Measurements from ENCODE around the gene SCML1. TPM values are rescaled to one million over a fixed set of nuclear protein-coding genes. Genes with fewer than 3 reads are reported as not detected.
A peak's percentile ranks its signal among the peaks of the same experiment; 100 is the strongest.

Gene SCML1
- total RNA-seq, 2 donors from 2014 or later = 5.6 to 20.1 TPM

DNA sequence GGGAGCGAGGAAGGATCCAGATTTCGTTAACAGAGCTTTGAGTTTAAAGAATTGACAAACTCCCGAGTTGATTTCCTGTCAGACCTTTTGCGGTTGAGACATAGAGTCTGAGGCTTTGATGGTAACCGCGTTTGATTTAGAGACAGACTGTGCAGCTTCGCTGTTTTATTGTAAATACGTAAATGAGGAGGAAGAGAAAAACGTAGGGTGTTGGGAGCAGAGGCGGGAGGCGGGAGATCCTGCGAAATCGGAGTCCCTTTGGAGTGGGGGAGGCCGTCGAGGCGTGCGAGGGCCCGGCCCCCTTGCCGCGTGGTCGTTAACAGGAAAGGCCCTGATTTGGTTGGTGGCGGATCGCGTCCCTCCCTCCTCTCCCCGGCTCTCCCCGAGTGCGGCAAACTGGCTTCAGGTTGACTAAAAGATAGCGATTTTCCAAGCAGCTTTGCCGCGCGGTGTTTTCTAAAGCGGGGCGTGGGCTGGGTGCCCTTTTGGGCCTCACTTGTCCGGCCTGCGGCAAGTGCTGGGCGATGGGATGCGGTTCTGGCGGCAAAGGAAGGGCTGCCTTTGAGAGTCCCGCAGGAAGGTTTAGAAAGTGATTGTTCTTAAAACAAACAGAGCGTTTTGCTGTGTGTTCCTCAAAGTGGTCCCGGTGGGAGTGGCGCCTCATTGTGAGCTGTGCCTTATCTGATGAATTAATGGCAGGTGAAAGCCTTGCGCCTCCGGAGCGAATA is 857 bp downstream of the SCML1 start:
- Histone ChIP-seq H3K36me3 (no peaks in the 10 kb centered on the region), H3K27me3 (replicated peaks; ENCODE audit: insufficient read depth) (no peaks in the 10 kb centered on the region), H3K4me1 (ENCODE audit: control insufficient read depth in 1 of 2, low read depth in 2 of 2) (peaks cover 0 to 9% of the 10 kb centered on the region in 2 donors), H3K4me3 (peak overlapping the region; percentile 85), H3K9me3 (no peaks in the 10 kb centered on the region), H3K27ac (peak overlapping the region; percentile 91 to 95)
- ATAC-seq (ENCODE audit: insufficient number of reproducible peaks, low FRiP score, low read depth) (no peak), DNase-seq (ENCODE audit: low spot score) (no peak)
- TF ChIP-seq CTCF (IDR thresholded peaks at IDR 0.05) = no peak

DNA sequence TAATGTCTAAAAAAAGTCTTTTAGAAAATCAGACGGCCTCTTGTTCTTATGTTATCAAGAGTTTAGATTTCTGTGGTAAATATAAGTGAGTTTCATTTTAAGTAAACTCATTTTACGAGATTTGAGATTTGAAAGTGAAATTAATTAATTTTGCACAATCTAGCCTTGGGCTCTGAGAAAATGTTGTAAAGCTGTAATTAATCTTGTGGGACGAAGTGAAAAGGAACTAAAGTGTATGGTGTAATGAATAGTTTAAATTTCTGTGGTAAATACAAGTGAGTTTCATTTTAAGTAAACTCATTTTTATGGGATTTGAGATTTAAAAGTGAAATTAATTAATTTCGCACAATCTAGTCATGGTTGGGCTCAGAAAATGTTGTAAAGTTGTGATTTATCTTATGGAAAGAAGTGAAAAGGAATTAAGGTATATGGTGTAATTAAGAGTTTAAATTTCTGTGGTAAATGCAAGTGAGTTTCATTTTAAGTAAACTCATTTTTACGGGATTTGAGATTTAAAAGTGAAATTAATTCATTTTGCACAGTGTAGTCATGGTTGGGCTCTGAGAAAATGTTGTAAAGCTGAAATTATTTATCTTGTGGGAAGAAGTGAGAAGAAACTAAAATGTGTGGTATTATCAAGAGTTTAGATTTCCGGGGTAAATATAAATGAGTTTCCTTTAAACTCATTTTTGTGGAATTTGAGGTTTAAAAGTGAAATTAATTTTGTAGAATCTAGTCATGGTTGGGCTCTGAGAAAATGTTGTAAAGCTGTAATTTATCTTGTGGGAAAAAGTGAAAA is 1.6 kb downstream of the SCML1 start:
- ATAC-seq (ENCODE audit: insufficient number of reproducible peaks, low FRiP score, low read depth) = no peak
- Histone ChIP-seq H3K27ac (peak overlapping the region in 1 of 2 donors; percentile 95), H3K27me3 (replicated peaks; ENCODE audit: insufficient read depth) (no peaks in the 10 kb centered on the region), H3K9me3 (no peaks in the 10 kb centered on the region), H3K4me3 (peak overlapping the region; percentile 85), H3K4me1 (ENCODE audit: control insufficient read depth in 1 of 2, low read depth in 2 of 2) (peaks cover 0 to 9% of the 10 kb centered on the region in 2 donors), H3K36me3 (no peaks in the 10 kb centered on the region)
- TF ChIP-seq CTCF (IDR thresholded peaks at IDR 0.05) = no peak
- DNase-seq (ENCODE audit: low spot score) = no peak

- H3K4me1 ChIP-seq (ENCODE audit: control insufficient read depth in 1 of 2, low read depth in 2 of 2) = peaks cover 0 to 9% of the 10 kb centered on the region in 2 donors
- DNase-seq (ENCODE audit: low spot score) (no peak), ATAC-seq (ENCODE audit: insufficient number of reproducible peaks, low FRiP score, low read depth) (no peak)
Measured at GRCh38 chrX:17740137-17741122, 3.1 kb downstream of the SCML1 start.

GRCh38 chrX:17741123-17741511 is 3.8 kb downstream of the SCML1 start:
- Histone ChIP-seq H3K9me3 (no peaks in the 10 kb centered on the region), H3K27me3 (replicated peaks; ENCODE audit: insufficient read depth) (no peaks in the 10 kb centered on the region), H3K4me3 (no peak overlapping the region), H3K27ac (no peak overlapping the region), H3K36me3 (no peaks in the 10 kb centered on the region), H3K4me1 (ENCODE audit: control insufficient read depth in 1 of 2, low read depth in 2 of 2) (peaks cover 0 to 9% of the 10 kb centered on the region in 2 donors)
- no peak for TF ChIP-seq CTCF (IDR thresholded peaks at IDR 0.05)
- ATAC-seq (ENCODE audit: insufficient number of reproducible peaks, low FRiP score, low read depth) = no peak
- no peak for DNase-seq (ENCODE audit: low spot score)

More at GRCh38 chrX:17740137-17741122, 3.1 kb downstream of the SCML1 start:
- H3K27ac ChIP-seq = no peak overlapping the region
- no peaks in the 10 kb centered on the region for H3K9me3 ChIP-seq
- H3K4me3 ChIP-seq = no peak overlapping the region
- no peak for TF ChIP-seq CTCF (IDR thresholded peaks at IDR 0.05)
- no peaks in the 10 kb centered on the region for H3K27me3 ChIP-seq (replicated peaks; ENCODE audit: insufficient read depth)
- H3K36me3 ChIP-seq = no peaks in the 10 kb centered on the region

Measured in thoracic aorta (tissue), 2 donors.